Raji (cell line): ENCODE results near the gene TTC1.
A peak's percentile ranks its signal among the peaks of the same experiment; 100 is the strongest.

Experiments
- POLR2A ChIP-seq: IDR thresholded peaks from 2 replicates; pipeline ENCODE4 v1.6.1; 2011; ENCODE audit warnings: low read depth, low read length, control low read depth; ENCODE audit not compliant: insufficient read depth

TTC1 gene

GRCh38 chr5:160008877-160009590, at the start of gene TTC1:
TTC1 (plus strand) TSS chr5:160009139; CDS start chr5:160010529, 1,390 bp downstream.
- TF ChIP-seq POLR2A: peak; percentile 96

- TF ChIP-seq POLR2A: no peak
Measured at GRCh38 chr5:159961176-159962160, 47.5 kb upstream of the TTC1 start.

- TF ChIP-seq POLR2A: no peak
Measured at GRCh38 chr5:159962214-159962613, 46.7 kb upstream of the TTC1 start.

- no peak for TF ChIP-seq POLR2A
Measured at GRCh38 chr5:159963935-159964334, 45.0 kb upstream of the TTC1 start.

- TF ChIP-seq POLR2A: no peak
Measured at GRCh38 chr5:159965031-159965837, 43.7 kb upstream of the TTC1 start.

- TF ChIP-seq POLR2A: no peak
Measured at GRCh38 chr5:159969966-159970365, 39.0 kb upstream of the TTC1 start.

GRCh38 chr5:159971038-159971437, 37.9 kb upstream of the TTC1 start:
- no peak for TF ChIP-seq POLR2A

GRCh38 chr5:159971514-159971913, 37.4 kb upstream of the TTC1 start:
- TF ChIP-seq POLR2A: no peak

GRCh38 chr5:159971931-159972461, 36.9 kb upstream of the TTC1 start:
- TF ChIP-seq POLR2A: no peak

- no peak for TF ChIP-seq POLR2A
Measured at GRCh38 chr5:159972538-159973362, 36.2 kb upstream of the TTC1 start.

GRCh38 chr5:159975462-159976019, 33.4 kb upstream of the TTC1 start:
- no peak for TF ChIP-seq POLR2A

GRCh38 chr5:159976921-159977320, 32.0 kb upstream of the TTC1 start:
- no peak for TF ChIP-seq POLR2A

- no peak for TF ChIP-seq POLR2A
Measured at GRCh38 chr5:159978358-159978757, 30.6 kb upstream of the TTC1 start.
